B cell (primary cell): ENCODE results near the gene TLE6. TPM values are rescaled to one million over a fixed set of nuclear protein-coding genes. Genes with fewer than 3 reads are reported as not detected.

Experiments
- ATAC-seq: fragments of 200-7000 bp; cut with Tn5 transposase; one replicate; pipeline ENCODE4 v1.10.0; 2021; ENCODE audit warnings: low read depth, mild to moderate bottlenecking, moderate number of reproducible peaks, moderate library complexity
- CTCF ChIA-PET: fragments of 350-600 bp; sonication (Branson Sonifier 250); formaldehyde crosslinking; loops from one replicate; lab custom pipeline; 2021; ENCODE audit warnings: antibody characterized with exemption, inconsistent platforms; lab: Charles Lee
- POLR2A ChIA-PET: fragments of 350-600 bp; sonication (Branson Sonifier 250); formaldehyde crosslinking; loops from one replicate; lab custom pipeline; 2021; ENCODE audit warnings: antibody characterized with exemption; lab: Charles Lee
- DNase-seq: peaks from one replicate; pipeline ENCODE4 v3.0.0; 2013
- H2AFZ ChIP-seq: 2 replicates; pipeline ENCODE4 v1.6.1; 2012; ENCODE audit warnings: mild to moderate bottlenecking, low read depth, low read length; ENCODE audit not compliant: insufficient read depth, poor library complexity, severe bottlenecking
- H3K27ac ChIP-seq, 2 donors: 1 replicate in 1 of 2; 2 replicates in 1 of 2; pipeline ENCODE4 v1.5.1; 2012 to 2013; ENCODE audit warnings: low read length in 2 of 2, mild to moderate bottlenecking in 2 of 2, moderate library complexity in 1 of 2
- H3K27me3 ChIP-seq, 4 experiments: fragments of 200-600 bp in 1 of 4; sonication (generic) in 1 of 4; replicated peaks in 1 of 4; 1 replicate in 2 of 4; 2 replicates in 2 of 4; pipeline versions ENCODE4 v1.6.1 to v1.7.0; 2013 to 2016; ENCODE audit warnings: low read length in 3 of 4, mild to moderate bottlenecking in 2 of 4, mixed read lengths in 1 of 4, moderate library complexity in 1 of 4; ENCODE audit not compliant: insufficient read depth in 4 of 4, control insufficient read depth in 3 of 4; ENCODE audit errors: control extremely low read depth in 1 of 4
- H3K36me3 ChIP-seq, 2 experiments: replicated peaks in 1 of 2; 1 replicate in 1 of 2; 2 replicates in 1 of 2; pipeline versions ENCODE4 v1.6.1 to v1.7.1; 2013; ENCODE audit warnings: low read length in 1 of 2; ENCODE audit not compliant: insufficient read depth in 2 of 2, control insufficient read depth in 1 of 2; ENCODE audit errors: control extremely low read depth in 1 of 2, extremely low read depth in 1 of 2
- H3K4me1 ChIP-seq, 2 donors: fragments of 200-600 bp in 1 of 2; sonication (generic) in 1 of 2; 1 replicate in 1 of 2; 2 replicates in 1 of 2; pipeline versions ENCODE4 v1.5.1 to v1.6.1; 2013 to 2017; ENCODE audit warnings: low read length in 2 of 2; ENCODE audit not compliant: control insufficient read depth in 2 of 2, insufficient read depth in 2 of 2
- H3K4me2 ChIP-seq: replicated peaks from 2 replicates; pipeline ENCODE3; 2012; ENCODE audit warnings: mild to moderate bottlenecking, low read depth, low read length; ENCODE audit not compliant: poor library complexity, severe bottlenecking
- H3K4me3 ChIP-seq, 5 experiments: fragments of 200-600 bp in 1 of 5; sonication (generic) in 1 of 5; 1 replicate in 3 of 5; 2 replicates in 2 of 5; pipeline versions ENCODE4 v1.5.1 to v1.7.0; 2011 to 2016; ENCODE audit warnings: low read length in 4 of 5, mild to moderate bottlenecking in 4 of 5, low read depth in 2 of 5, control low read depth in 1 of 5, moderate library complexity in 1 of 5; ENCODE audit not compliant: insufficient read depth in 1 of 5; ENCODE audit errors: control extremely low read depth in 1 of 5, extremely low read depth in 1 of 5
- H3K79me2 ChIP-seq: fragments of 200-600 bp; sonication (generic); one replicate; pipeline ENCODE4 v1.6.0; 2016; ENCODE audit warnings: low read length; ENCODE audit not compliant: control insufficient read depth, insufficient read depth
- H3K9ac ChIP-seq: fragments of 200-600 bp; sonication (generic); 2 replicates; pipeline ENCODE4 v1.6.1; 2017; ENCODE audit warnings: mild to moderate bottlenecking, low read length, moderate library complexity
- H3K9me3 ChIP-seq, 3 donors: one replicate each; pipeline versions ENCODE4 v1.6.1 to v1.7.1; 2013; ENCODE audit warnings: low read length in 2 of 3; ENCODE audit not compliant: control insufficient read depth in 2 of 3, insufficient read depth in 1 of 3; ENCODE audit errors: control extremely low read depth in 1 of 3
- H4K20me1 ChIP-seq: 2 replicates; pipeline ENCODE4 v1.6.0; 2012; ENCODE audit warnings: mild to moderate bottlenecking, low read length; ENCODE audit not compliant: insufficient read depth, control insufficient read depth, poor library complexity, severe bottlenecking
- H3K27ac Mint-ChIP-seq: one replicate; pipeline ENCODE4 v1.8.0; 2021; ENCODE audit warnings: mixed read lengths
- H3K27me3 Mint-ChIP-seq: one replicate; pipeline ENCODE4 v1.8.0; 2021; ENCODE audit warnings: mixed read lengths
- H3K4me1 Mint-ChIP-seq: one replicate; pipeline ENCODE4 v1.8.0; 2021; ENCODE audit warnings: mixed read lengths
- H3K4me3 Mint-ChIP-seq: one replicate; pipeline ENCODE4 v1.8.0; 2021; ENCODE audit warnings: mixed read lengths
- H3K9me3 Mint-ChIP-seq: one replicate; pipeline ENCODE4 v1.8.0; 2022; ENCODE audit warnings: mixed read lengths; ENCODE audit not compliant: insufficient read depth
- CTCF ChIP-seq: fragments of 200-600 bp; IDR thresholded peaks from one replicate; pipeline ENCODE4 v1.8.0; 2022; ENCODE audit warnings: antibody characterized with exemption, mild to moderate bottlenecking
- EZH2 ChIP-seq: IDR thresholded peaks from 2 replicates; pipeline ENCODE4 v1.6.1; 2012; ENCODE audit warnings: borderline replicate concordance, low read depth, mild to moderate bottlenecking, moderate library complexity, low read length; ENCODE audit not compliant: insufficient read depth, poor library complexity, severe bottlenecking
- WGBS: methylation state at CpG from one replicate; pipeline ENCODE4 v1.1.5; 2013; ENCODE audit warnings: missing lambda C conversion rate; ENCODE audit not compliant: insufficient coverage; 5-methylcytosine and 5-hydroxymethylcytosine counted together
- intact Hi-C: fragments of 100-400 bp; cut with micrococcal nuclease; formaldehyde crosslinking; loops from one replicate; pipeline ENCODE4 v1.10.0; 2022
- polyA plus RNA-seq: library from polyadenylated mRNA; depleted of rRNA; stranded (reverse); fragments of >200 nt; gene quantifications from 2 replicates; pipeline ENCODE4 v1.2.3, GENCODE V29; 2012
- total RNA-seq, 2 donors: library from RNA; stranded (reverse); fragments of 120-200 nt in 1 of 2; gene quantifications; 1 replicate in 1 of 2; 2 replicates in 1 of 2; pipeline versions ENCODE4 v1.2.3 to v1.2.4, GENCODE V29; 2013 to 2022

The TLE6 gene
- total and polyA plus RNA-seq, 2 donors (not counting 1 experiment from before 2014, with no cell fraction given) = 1.5 to 3.0 TPM

DNA sequence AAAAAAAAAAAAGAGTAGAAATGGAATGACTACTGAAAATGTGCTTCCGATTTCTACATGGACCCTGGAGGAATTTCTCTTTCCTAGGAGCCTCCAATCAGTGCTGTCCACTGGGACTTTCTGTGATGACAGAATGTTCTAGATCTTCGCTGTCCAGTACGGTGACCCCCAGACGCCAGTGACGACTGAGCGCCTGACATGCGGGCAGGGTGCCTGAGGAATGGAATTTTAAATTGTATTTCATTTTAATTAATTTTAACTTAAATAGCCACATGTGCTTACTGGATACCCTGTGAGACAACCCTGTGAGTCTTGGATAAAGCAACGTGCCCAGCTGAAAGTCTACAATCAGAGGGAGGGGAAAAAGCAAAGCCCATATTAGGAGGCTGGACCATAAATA, 4.1 kb upstream of the TLE6 start:
- intact Hi-C loops = no loop called here
- Mint-ChIP-seq H3K9me3 (no peaks in the 10 kb centered on the region), H3K27me3 (no peaks in the 10 kb centered on the region), H3K4me3 (no peak overlapping the region), H3K27ac (no peak overlapping the region), H3K4me1 (peaks cover 31% of the 10 kb centered on the region)
- no peaks in the 10 kb centered on the region for H4K20me1 ChIP-seq
- H3K4me2 ChIP-seq = no peak overlapping the region
- no peak overlapping the region for H3K27ac ChIP-seq
- ChIA-PET POLR2A (interaction anchor here (0.7 kb wide), 1 partner anchor 518 kb away, joined by 5 read pairs; no protein-coding TSS in a partner anchor), CTCF (interaction anchor here (1.1 to 1.2 kb wide), 2 partner anchors 11 to 131 kb away, joined by 3 to 4 read pairs; no protein-coding TSS in a partner anchor)
- DNase-seq (no peak), ATAC-seq (no peak)
- no peaks in the 10 kb centered on the region for H3K79me2 ChIP-seq
- peaks cover 0 to 10% (median 0%) of the 10 kb centered on the region in 3 donors for H3K9me3 ChIP-seq
- 100% methylated on average over 1 of the region's 8 CpGs for WGBS
- TF ChIP-seq CTCF = no peak
- no peak overlapping the region for H2AFZ ChIP-seq
- H3K4me3 ChIP-seq = no peak overlapping the region
- H3K4me1 ChIP-seq = peaks cover 30 to 48% of the 10 kb centered on the region in 2 donors
- peaks cover 0 to 5% (median 2%) of the 10 kb centered on the region in 4 experiments for H3K27me3 ChIP-seq
- no peaks in the 10 kb centered on the region for H3K36me3 ChIP-seq
- H3K9ac ChIP-seq = no peak overlapping the region

DNA sequence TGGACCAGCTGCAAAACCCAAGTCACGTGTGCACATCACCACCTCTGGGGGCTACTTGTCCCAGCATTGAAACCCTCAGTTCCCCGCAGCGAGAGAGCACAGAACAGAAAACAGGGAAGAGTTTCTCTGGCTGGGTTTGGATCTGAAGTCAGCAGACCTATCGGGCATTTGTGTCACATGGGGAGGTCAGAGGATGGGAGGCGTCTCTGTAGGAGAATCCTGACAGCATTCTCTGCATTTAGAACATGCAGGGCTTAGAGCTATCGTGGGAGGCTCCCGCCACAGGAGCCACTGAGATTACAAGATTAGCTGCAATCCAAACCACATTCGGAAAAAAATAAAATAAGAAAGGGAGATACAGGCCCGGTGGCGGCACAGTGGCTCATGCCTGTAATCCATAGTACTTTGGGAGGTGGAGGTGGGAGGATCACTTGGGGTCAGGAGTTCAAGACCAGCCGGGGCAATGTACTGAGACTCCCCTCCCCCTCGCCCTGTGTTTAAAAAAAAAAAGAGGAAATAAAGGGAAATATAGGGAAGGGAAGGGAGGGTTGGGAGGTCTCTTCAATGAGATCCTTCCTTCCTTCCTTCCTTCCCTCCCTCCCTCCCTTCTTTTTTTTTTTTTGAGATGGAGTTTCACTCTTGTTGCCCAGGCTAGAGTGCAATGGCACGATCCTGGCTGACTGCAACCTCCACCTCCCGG, 2.9 kb upstream of the TLE6 start:
- H3K27ac ChIP-seq = no peak overlapping the region
- no peak overlapping the region for H3K9ac ChIP-seq
- intact Hi-C loops = no loop called here
- DNase-seq = no peak
- no peak for TF ChIP-seq CTCF
- TF ChIP-seq EZH2 = no peak
- no peaks in the 10 kb centered on the region for H3K36me3 ChIP-seq
- H4K20me1 ChIP-seq = no peaks in the 10 kb centered on the region
- H3K9me3 Mint-ChIP-seq = no peaks in the 10 kb centered on the region
- peaks cover 0 to 5% (median 0%) of the 10 kb centered on the region in 4 experiments for H3K27me3 ChIP-seq
- H3K4me1 Mint-ChIP-seq = peaks cover 22% of the 10 kb centered on the region
- peak overlapping the region; percentile 24 for H3K4me3 Mint-ChIP-seq
- H2AFZ ChIP-seq = no peak overlapping the region
- POLR2A ChIA-PET = no interaction called here
- H3K9me3 ChIP-seq = peaks cover 0 to 4% (median 0%) of the 10 kb centered on the region in 3 donors
- H3K4me1 ChIP-seq = peaks cover 18 to 35% of the 10 kb centered on the region in 2 donors
- H3K4me2 ChIP-seq = no peak overlapping the region
- 28% methylated on average over 4 of the region's 14 CpGs for WGBS
- ATAC-seq = no peak
- CTCF ChIA-PET = interaction anchor here (1.1 to 1.2 kb wide), 3 partner anchors 12 to 130 kb away, joined by 3 to 4 read pairs (median 3); no protein-coding TSS in a partner anchor
- no peak overlapping the region for H3K4me3 ChIP-seq
- no peaks in the 10 kb centered on the region for H3K79me2 ChIP-seq
- no peaks in the 10 kb centered on the region for H3K27me3 Mint-ChIP-seq
- no peak overlapping the region for H3K27ac Mint-ChIP-seq
